ENCODE data around the gene DGKI.

- no peak for TF ChIP-seq L3MBTL2 (conservative IDR thresholded peaks at IDR 0.05)
- TF ChIP-seq ARNT (IDR thresholded peaks at IDR 0.05) = no peak
- TF ChIP-seq HDGF (IDR thresholded peaks at IDR 0.05; ENCODE audit: borderline replicate concordance) = no peak
- no peak for TF ChIP-seq SUZ12 (IDR thresholded peaks at IDR 0.05)
- TF ChIP-seq NFRKB (IDR thresholded peaks at IDR 0.05) = no peak
- no peak for TF ChIP-seq FOXM1 (IDR thresholded peaks at IDR 0.05; ENCODE audit: borderline replicate concordance)
- no peak for TF ChIP-seq ELF4 (IDR thresholded peaks at IDR 0.05)
- no peak for TF ChIP-seq ZNF384 (IDR thresholded peaks at IDR 0.05)
Observed at GRCh38 chr7:137395420-137395819, 451.4 kb downstream of the DGKI start.
